HG03196 (cell line): ENCODE measurements around the gene NTN4.
"Not testable (repeated sequence)": the region's sequence is repeated elsewhere in the genome, so short reads cannot be mapped to it uniquely, and the experiment has no call there.

Experiments
- ATAC-seq: cut with Tn5 transposase; IDR thresholded peaks from one replicate; pipeline ENCODE4 v1.9.1; 2021; ENCODE audit not compliant: unreplicated experiment

NTN4 gene

GRCh38 chr12:95715177-95715576 lies 75.4 kb downstream of the NTN4 start:
- no peak for ATAC-seq

GRCh38 chr12:95712269-95712668 lies 78.3 kb downstream of the NTN4 start:
- no peak for ATAC-seq

GRCh38 chr12:95710386-95710785 lies 80.2 kb downstream of the NTN4 start:
- ATAC-seq, result no peak

- no peak for ATAC-seq
Observed at GRCh38 chr12:95709152-95709551, 81.4 kb downstream of the NTN4 start.

- ATAC-seq, result no peak
Observed at GRCh38 chr12:95705143-95705542, 85.4 kb downstream of the NTN4 start.

- ATAC-seq, result no peak
Observed at GRCh38 chr12:95703986-95704385, 86.6 kb downstream of the NTN4 start.

- ATAC-seq, result no peak
Observed at GRCh38 chr12:95701722-95702418, 88.7 kb downstream of the NTN4 start.

GRCh38 chr12:95701275-95701674 lies 89.3 kb downstream of the NTN4 start:
- no peak for ATAC-seq

GRCh38 chr12:95700316-95700785 lies 90.2 kb downstream of the NTN4 start:
- peak; percentile 96 for ATAC-seq

- ATAC-seq, result no peak
Observed at GRCh38 chr12:95699579-95699978, 91.0 kb downstream of the NTN4 start.

GRCh38 chr12:95694136-95694535 lies 96.4 kb downstream of the NTN4 start:
- no peak for ATAC-seq

- ATAC-seq, result no peak
Observed at GRCh38 chr12:95693689-95694088, 96.9 kb downstream of the NTN4 start.

- no peak for ATAC-seq
Observed at GRCh38 chr12:95690861-95691635, 99.5 kb downstream of the NTN4 start.

GRCh38 chr12:95687937-95688336 lies 102.6 kb downstream of the NTN4 start:
- ATAC-seq, result no peak

- ATAC-seq, result no peak
Observed at GRCh38 chr12:95683418-95683817, 107.1 kb downstream of the NTN4 start.

GRCh38 chr12:95681210-95681765 lies 109.3 kb downstream of the NTN4 start:
- ATAC-seq, result no peak

- no peak for ATAC-seq
Observed at GRCh38 chr12:95678684-95679083, 111.9 kb downstream of the NTN4 start.

- not testable (repeated sequence) for ATAC-seq
Observed at GRCh38 chr12:95677782-95678181, 112.8 kb downstream of the NTN4 start.

GRCh38 chr12:95674631-95675030 lies 115.9 kb downstream of the NTN4 start:
- no peak for ATAC-seq

GRCh38 chr12:95674163-95674562 lies 116.4 kb downstream of the NTN4 start:
- no peak for ATAC-seq

GRCh38 chr12:95673576-95673975 lies 117.0 kb downstream of the NTN4 start:
- no peak for ATAC-seq

- no peak for ATAC-seq
Observed at GRCh38 chr12:95672166-95672565, 118.4 kb downstream of the NTN4 start.
